ENCODE data around the gene STAB1.

The STAB1 gene

DNA sequence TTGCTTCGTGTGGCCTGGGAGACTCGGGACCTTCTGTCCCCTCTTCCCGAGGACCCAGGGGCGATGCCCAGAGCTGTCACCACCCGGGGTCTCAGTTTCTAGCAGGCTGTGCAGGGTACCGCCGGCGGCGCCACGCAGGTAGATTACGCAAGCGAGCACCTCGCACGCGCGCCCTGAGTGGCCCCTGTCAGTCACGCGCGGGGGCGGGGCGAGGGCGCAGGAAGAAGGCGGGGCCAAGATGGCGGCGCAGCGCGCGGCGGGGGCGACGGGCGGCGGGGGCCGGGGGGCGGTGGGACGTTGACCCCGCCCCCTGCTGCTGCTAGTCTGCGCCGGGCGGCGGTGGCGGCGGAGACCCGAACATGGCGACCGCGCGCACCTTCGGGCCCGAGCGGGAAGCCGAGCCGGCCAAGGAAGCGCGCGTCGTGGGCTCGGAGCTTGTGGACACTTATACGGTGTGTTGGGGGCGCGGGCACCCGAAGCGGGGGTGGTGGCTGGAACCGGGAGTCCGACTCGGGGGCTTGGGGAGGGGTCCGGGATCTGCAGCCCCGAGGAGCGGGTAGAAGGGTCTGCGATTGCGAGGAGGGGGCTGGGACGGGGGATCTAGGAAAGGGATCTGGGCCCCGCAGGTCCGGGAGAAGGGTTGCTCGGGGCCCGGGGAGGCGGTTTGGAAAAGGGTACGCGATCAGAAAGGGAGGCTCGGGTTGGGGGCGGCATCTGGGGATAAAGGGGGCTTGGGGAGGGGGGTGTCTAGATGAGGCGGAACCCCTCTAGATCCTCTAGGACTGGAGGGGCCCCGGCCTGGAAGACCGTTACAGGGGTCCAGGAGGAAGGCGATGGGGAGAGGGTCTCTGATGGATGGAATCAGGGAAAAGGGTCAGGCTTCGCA lies 39.6 kb upstream of the STAB1 start, which contains the start of gene NISCH:
NISCH (plus strand) TSS at position 322 of the 886 bp plus-strand sequence; CDS start at position 360, 38 bp downstream.
- H3K27me3 ChIP-seq = no peaks in the 10 kb centered on the region
- H3K4me3 ChIP-seq = peak within 1 kb of the TSS; percentile 79 to 83
- peaks cover 14 to 32% (median 21%) of the 10 kb centered on the region in 3 donors for H3K36me3 ChIP-seq
- TF ChIP-seq, protein P1, sequence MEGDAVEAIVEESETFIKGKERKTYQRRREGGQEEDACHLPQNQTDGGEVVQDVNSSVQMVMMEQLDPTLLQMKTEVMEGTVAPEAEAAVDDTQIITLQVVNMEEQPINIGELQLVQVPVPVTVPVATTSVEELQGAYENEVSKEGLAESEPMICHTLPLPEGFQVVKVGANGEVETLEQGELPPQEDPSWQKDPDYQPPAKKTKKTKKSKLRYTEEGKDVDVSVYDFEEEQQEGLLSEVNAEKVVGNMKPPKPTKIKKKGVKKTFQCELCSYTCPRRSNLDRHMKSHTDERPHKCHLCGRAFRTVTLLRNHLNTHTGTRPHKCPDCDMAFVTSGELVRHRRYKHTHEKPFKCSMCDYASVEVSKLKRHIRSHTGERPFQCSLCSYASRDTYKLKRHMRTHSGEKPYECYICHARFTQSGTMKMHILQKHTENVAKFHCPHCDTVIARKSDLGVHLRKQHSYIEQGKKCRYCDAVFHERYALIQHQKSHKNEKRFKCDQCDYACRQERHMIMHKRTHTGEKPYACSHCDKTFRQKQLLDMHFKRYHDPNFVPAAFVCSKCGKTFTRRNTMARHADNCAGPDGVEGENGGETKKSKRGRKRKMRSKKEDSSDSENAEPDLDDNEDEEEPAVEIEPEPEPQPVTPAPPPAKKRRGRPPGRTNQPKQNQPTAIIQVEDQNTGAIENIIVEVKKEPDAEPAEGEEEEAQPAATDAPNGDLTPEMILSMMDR (IDR thresholded peaks at IDR 0.05) = no peak
- H3K4me1 ChIP-seq = peaks cover 0 to 33% (median 27%) of the 10 kb centered on the region in 4 donors
- no peaks in the 10 kb centered on the region for H3K9me3 ChIP-seq
- intact Hi-C loops (cut with DNase I; ENCODE audit: low total_unique reads) = loop anchor here (10.0 kb wide), 1 partner anchor 229 kb away; the partner anchor contains the start of genes GNL3 and PBRM1
- peak; percentile 88 to 94 for DNase-seq
- H3K27ac ChIP-seq = peak within 1 kb of the TSS; percentile 91 to 92

DNA sequence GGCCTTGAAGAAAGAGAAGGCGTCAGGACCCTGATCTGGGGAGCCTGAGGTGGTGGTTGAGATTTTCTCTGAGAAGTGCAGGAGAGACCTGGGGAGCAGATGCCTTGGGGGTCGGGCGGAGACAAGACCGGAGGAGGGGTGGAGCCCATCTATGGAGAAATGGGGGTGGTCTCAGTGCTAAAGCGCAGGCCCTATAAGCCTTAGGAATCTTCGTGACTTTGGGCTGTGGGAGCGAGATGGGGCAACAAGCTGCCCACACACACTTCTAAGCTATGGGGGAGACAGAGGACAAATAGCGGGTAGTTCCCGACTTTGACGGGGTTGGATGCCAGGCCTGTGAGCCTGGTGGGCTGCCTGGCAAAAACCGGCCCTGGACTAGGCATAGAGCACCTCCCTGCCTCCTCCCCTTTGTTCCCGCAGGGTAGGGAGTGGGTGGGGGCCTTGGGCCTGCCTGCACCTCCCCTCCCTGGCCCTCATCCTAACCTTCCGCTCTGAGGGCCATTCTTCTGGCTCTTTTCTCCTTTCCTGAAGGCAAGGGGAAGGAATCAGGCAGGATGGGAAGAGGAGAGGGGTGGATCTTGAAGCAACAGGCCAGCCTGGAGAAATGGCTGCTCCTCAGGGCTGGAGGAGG lies 38.9 kb upstream of the STAB1 start:
- TF ChIP-seq, protein P1 (IDR thresholded peaks at IDR 0.05) = no peak
- H3K4me3 ChIP-seq = peak overlapping the region; percentile 79 to 83
- H3K9me3 ChIP-seq = no peaks in the 10 kb centered on the region
- H3K36me3 ChIP-seq = peaks cover 14 to 40% (median 27%) of the 10 kb centered on the region in 3 donors
- intact Hi-C loops (cut with DNase I; ENCODE audit: low total_unique reads) = loop anchor here (10.0 kb wide), 1 partner anchor 229 kb away; the partner anchor contains the start of genes GNL3 and PBRM1
- H3K27me3 ChIP-seq = no peaks in the 10 kb centered on the region
- peak overlapping the region; percentile 91 to 92 for H3K27ac ChIP-seq
- DNase-seq = peak; percentile 48 to 80
- peaks cover 0 to 31% (median 27%) of the 10 kb centered on the region in 4 donors for H3K4me1 ChIP-seq

DNA sequence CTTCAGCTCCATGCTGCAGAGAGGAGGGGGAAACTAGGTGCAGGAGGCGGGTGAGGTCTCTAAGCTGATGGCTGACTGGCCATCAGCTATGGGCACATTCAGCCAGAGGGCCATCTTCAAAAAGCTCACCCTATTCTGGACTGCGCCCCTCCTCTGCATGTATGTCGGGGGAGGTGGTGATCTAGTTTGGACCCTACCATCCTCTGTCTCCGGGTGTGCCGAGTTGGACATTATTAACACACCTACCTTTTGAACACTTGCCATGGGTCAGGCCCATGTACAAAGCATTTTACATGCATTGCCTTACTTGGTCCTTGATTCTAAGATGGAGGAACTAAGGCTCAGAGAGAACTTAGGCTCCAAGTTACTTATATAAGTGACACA lies 38.3 kb upstream of the STAB1 start:
- DNase-seq = no peak
- no peaks in the 10 kb centered on the region for H3K9me3 ChIP-seq
- H3K4me1 ChIP-seq = peaks cover 0 to 31% (median 27%) of the 10 kb centered on the region in 4 donors
- intact Hi-C loops (cut with DNase I; ENCODE audit: low total_unique reads) = loop anchor here (10.0 kb wide), 1 partner anchor 228 kb away; the partner anchor contains the start of genes GNL3 and PBRM1
- peak overlapping the region; percentile 79 to 83 for H3K4me3 ChIP-seq
- H3K36me3 ChIP-seq = peaks cover 19 to 45% (median 27%) of the 10 kb centered on the region in 3 donors
- TF ChIP-seq, protein P1 (IDR thresholded peaks at IDR 0.05) = no peak
- H3K27me3 ChIP-seq = no peaks in the 10 kb centered on the region
- H3K27ac ChIP-seq = peak overlapping the region; percentile 91 to 92

DNA sequence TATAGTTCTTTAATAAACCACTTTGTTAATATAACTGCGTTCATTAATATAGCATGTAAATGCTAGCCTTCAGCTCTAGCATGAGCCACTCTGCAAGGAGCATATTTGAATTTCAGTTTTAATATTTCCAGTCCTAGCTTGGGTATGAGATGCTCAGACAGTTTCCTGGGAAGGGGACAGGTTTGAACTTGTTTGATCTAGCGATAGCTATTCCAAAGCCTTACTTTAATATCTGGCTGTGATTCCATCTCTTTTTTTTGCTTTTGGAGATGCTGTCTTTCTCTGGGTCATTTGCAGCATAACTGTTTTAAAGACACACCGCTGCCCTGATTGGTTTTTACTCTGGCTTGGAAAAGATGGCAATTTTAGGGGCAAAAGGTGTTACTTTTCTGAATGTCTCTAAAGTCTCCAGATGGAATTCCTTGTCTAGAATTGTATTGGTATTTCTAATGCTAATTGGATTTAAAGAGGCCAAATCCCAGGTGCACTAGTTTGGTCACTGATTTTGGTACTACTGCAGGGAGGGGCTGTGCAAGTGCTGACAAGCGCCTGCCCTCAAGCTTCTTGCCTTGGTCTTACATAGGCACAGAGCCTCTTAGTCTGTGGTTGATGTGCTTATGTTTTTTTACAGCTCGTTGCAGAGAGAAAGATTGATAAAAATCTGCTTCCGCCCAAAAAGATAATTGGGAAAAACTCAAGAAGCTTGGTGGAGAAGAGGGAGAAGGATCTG lies 36.9 kb upstream of the STAB1 start:
- H3K4me1 ChIP-seq = peaks cover 0 to 28% (median 27%) of the 10 kb centered on the region in 4 donors
- no peaks in the 10 kb centered on the region for H3K27me3 ChIP-seq
- no peak for DNase-seq
- H3K27ac ChIP-seq = no peak overlapping the region
- intact Hi-C loops (cut with DNase I; ENCODE audit: low total_unique reads) = loop anchor here (10.0 kb wide), 1 partner anchor 227 kb away; the partner anchor contains the start of genes GNL3 and PBRM1
- H3K36me3 ChIP-seq = peaks cover 21 to 57% (median 27%) of the 10 kb centered on the region in 3 donors
- TF ChIP-seq, protein P1 (IDR thresholded peaks at IDR 0.05) = no peak
- no peaks in the 10 kb centered on the region for H3K9me3 ChIP-seq
- no peak overlapping the region for H3K4me3 ChIP-seq

Data from tibial artery (tissue), 4 donors.